ENCODE data around the gene PPP6R2. TPM values are rescaled to one million over a fixed set of nuclear protein-coding genes. Genes with fewer than 3 reads are reported as not detected.
A peak's percentile ranks its signal among the peaks of the same experiment; 100 is the strongest.

The PPP6R2 gene
- total and polyA plus RNA-seq, 10 donors = 23.6 to 76.2 (median 62.1) TPM

DNA sequence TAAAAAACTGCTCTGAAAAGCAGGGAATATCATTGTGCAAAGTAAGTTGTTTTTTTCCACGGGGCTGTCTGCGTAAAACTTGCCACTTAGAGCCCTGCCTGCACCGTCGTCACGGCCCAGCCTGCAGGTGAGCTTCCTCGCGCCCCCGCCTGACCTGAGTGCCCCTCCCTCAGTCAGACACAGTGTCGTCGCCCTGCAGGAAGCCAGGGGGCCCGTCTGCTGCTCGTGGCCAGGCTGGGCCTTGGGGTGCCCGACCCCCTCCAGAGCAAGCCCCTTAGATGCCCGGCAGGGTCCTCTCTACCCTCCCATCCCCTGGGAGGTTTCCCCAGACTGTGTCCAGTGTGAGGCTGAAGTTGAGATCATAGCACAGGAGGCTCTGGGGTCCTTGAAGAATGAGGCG is 100.1 kb downstream of the PPP6R2 start:
- TF ChIP-seq, protein P1, sequence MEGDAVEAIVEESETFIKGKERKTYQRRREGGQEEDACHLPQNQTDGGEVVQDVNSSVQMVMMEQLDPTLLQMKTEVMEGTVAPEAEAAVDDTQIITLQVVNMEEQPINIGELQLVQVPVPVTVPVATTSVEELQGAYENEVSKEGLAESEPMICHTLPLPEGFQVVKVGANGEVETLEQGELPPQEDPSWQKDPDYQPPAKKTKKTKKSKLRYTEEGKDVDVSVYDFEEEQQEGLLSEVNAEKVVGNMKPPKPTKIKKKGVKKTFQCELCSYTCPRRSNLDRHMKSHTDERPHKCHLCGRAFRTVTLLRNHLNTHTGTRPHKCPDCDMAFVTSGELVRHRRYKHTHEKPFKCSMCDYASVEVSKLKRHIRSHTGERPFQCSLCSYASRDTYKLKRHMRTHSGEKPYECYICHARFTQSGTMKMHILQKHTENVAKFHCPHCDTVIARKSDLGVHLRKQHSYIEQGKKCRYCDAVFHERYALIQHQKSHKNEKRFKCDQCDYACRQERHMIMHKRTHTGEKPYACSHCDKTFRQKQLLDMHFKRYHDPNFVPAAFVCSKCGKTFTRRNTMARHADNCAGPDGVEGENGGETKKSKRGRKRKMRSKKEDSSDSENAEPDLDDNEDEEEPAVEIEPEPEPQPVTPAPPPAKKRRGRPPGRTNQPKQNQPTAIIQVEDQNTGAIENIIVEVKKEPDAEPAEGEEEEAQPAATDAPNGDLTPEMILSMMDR (IDR thresholded peaks at IDR 0.05 in 8 of 11, conservative IDR thresholded peaks at IDR 0.05 in 3 of 11) = no peak
- TF ChIP-seq POLR2AphosphoS5 (IDR thresholded peaks at IDR 0.05) (peak; percentile 59 to 83 (median 61)), POLR2A (IDR thresholded peaks at IDR 0.05) (no peak)
- Histone ChIP-seq H3K4me1 (peaks cover 0 to 45% (median 15%) of the 10 kb centered on the region in 6 donors), H3K4me3 (no peak overlapping the region), H3K27ac (peak overlapping the region in 3 of 8 donors; percentile 35 to 52 (median 46)), H3K36me3 (peaks cover 0 to 100% (median 67%) of the 10 kb centered on the region in 6 donors), H3K27me3 (replicated peaks in 1 of 7) (no peaks in the 10 kb centered on the region), H3K9me3 (no peaks in the 10 kb centered on the region)
- WGBS, 5 donors = 71 to 85% (median 77%) methylated on average over 9 to 15 of the region's 15 CpGs
- intact Hi-C loops (cut with DNase I; ENCODE audit: low total_unique reads) = no loop called here
- no peak for DNase-seq

DNA sequence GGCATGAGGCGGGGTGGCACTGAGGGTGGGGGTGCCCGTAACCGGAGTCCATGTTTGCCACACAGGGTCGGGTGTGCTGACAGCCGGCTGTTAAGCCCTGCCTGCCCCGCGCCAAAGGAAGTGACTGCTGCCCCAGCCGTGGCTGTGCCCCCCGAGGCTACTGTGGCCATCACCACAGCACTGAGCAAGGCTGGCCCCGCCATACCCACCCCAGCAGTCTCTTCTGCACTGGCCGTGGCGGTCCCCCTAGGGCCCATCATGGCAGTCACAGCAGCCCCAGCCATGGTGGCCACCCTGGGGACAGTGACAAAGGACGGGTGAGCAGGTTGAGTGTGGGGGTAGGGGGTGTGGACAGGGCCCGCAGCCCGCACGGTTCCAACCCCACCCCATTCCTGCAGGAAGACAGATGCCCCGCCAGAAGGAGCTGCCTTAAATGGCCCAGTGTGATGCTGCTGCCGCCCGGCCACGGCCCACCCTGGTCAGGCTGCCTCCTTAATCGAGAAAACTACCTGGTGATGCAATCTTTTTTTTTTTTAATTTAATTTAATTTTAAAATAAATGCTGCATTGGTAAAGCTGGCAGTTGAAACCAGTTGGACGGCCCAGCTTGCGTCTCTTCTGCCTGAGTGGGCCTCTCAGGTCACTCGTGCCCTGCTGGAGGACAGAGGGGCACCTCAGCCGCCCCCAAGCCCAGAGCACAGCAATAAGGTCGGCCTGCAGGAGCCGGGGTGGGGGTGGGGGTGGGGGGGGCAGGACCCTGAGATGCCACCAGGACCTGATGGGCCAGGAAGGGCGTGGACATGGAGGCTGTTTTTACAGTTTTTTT is 100.9 kb downstream of the PPP6R2 start:
- DNase-seq = no peak
- intact Hi-C loops (cut with DNase I; ENCODE audit: low total_unique reads) = no loop called here
- Histone ChIP-seq H3K4me1 (peaks cover 0 to 45% (median 15%) of the 10 kb centered on the region in 6 donors), H3K27ac (peak overlapping the region in 4 of 8 donors; percentile 33 to 68 (median 44)), H3K9me3 (no peaks in the 10 kb centered on the region), H3K36me3 (peaks cover 0 to 100% (median 67%) of the 10 kb centered on the region in 6 donors), H3K27me3 (replicated peaks in 1 of 7) (no peaks in the 10 kb centered on the region), H3K4me3 (no peak overlapping the region)
- TF ChIP-seq, protein P1 (IDR thresholded peaks at IDR 0.05 in 8 of 11, conservative IDR thresholded peaks at IDR 0.05 in 3 of 11) = no peak
- peak; percentile 23 to 78 (median 48) for TF ChIP-seq POLR2AphosphoS5 (IDR thresholded peaks at IDR 0.05)
- WGBS, 5 donors = 74 to 84% (median 77%) methylated on average over 15 to 28 of the region's 28 CpGs

GRCh38 chr22:50444663-50445062 is 101.5 kb downstream of the PPP6R2 start:
- 59 to 87% (median 74%) methylated on average over 5 of the region's 5 CpGs for WGBS, 5 donors
- intact Hi-C loops (cut with DNase I; ENCODE audit: low total_unique reads) = no loop called here
- no peak for DNase-seq
- TF ChIP-seq POLR2A (IDR thresholded peaks at IDR 0.05) = no peak
- no peak for TF ChIP-seq POLR2AphosphoS5 (IDR thresholded peaks at IDR 0.05)
- TF ChIP-seq, protein P1 (IDR thresholded peaks at IDR 0.05 in 8 of 11, conservative IDR thresholded peaks at IDR 0.05 in 3 of 11) = no peak
- H3K4me3 ChIP-seq = no peak overlapping the region
- peaks cover 0 to 100% (median 62%) of the 10 kb centered on the region in 6 donors for H3K36me3 ChIP-seq
- no peaks in the 10 kb centered on the region for H3K9me3 ChIP-seq
- H3K27me3 ChIP-seq (replicated peaks in 1 of 7) = no peaks in the 10 kb centered on the region
- peaks cover 0 to 47% (median 15%) of the 10 kb centered on the region in 6 donors for H3K4me1 ChIP-seq
- peak overlapping the region in 5 of 8 donors; percentile 12 to 68 (median 35) for H3K27ac ChIP-seq

Measured in spleen (tissue), 11 donors.